Stomach (tissue), 4 donors: ENCODE results near the gene EHMT1.

ENCODE experiments used
- EP300 ChIP-seq: sonication (generic); formaldehyde crosslinking; IDR thresholded peaks from one replicate; pipeline ENCODE4 v1.6.1; 2017; ENCODE audit warnings: antibody characterized with exemption
- POLR2A ChIP-seq, 4 donors: fragments of 450-650 bp; IDR thresholded peaks; one replicate each; pipeline ENCODE4 v1.6.1; 2016; ENCODE audit warnings: antibody characterized with exemption in 4 of 4, control low read depth in 2 of 4, mild to moderate bottlenecking in 1 of 4, moderate library complexity in 1 of 4
- POLR2AphosphoS5 ChIP-seq, 3 donors: sonication (generic); formaldehyde crosslinking; IDR thresholded peaks; one replicate each; pipeline ENCODE4 v1.6.1; 2016; ENCODE audit warnings: antibody characterized with exemption in 3 of 3
- TF ChIP-seq, protein P1 (sequence below), 7 experiments: fragments of 450-650 bp in 4 of 7; fragments of 200-600 bp in 3 of 7; sonication (generic) in 3 of 7; IDR thresholded peaks; one replicate each; pipeline ENCODE4 v1.5.1; 2016 to 2019; ENCODE audit warnings: antibody characterized with exemption in 7 of 7, control low read depth in 2 of 7, mild to moderate bottlenecking in 1 of 7

DNA sequence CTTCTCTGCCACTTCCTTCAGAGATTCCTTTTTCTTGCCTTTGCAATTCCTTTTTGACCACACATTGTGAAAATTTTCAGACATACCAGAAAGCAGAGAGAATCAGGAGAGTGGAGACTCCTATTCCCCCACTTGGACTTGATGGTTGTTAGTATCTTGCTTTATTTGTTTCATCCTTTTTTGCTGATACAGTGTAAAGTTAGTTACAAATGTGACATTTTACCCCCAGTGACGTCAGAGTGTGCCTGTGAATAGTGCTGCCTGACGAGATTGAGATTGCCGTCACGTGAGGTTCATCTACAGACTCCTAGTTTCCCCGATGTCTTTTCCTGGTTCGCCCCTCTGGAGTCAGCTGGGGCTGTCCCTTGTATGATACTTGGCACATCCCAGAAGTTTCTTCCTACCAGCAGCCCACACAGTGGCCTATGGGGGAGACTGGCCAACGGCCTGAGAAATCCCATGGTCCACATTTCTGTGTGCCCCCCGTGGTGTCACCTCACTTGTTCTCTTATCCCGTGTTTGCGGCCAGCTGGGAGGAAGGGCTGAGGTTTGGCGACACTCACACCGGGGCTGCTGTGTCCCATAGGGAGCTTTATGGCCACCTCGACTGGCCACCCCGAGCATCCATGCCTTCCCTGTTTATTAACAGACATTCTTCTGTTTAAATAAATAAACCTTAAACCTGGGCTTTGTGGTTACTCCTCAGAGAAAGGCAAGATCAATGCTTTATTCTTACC lies 210.6 kb downstream of the EHMT1 start:
- TF ChIP-seq, protein P1, sequence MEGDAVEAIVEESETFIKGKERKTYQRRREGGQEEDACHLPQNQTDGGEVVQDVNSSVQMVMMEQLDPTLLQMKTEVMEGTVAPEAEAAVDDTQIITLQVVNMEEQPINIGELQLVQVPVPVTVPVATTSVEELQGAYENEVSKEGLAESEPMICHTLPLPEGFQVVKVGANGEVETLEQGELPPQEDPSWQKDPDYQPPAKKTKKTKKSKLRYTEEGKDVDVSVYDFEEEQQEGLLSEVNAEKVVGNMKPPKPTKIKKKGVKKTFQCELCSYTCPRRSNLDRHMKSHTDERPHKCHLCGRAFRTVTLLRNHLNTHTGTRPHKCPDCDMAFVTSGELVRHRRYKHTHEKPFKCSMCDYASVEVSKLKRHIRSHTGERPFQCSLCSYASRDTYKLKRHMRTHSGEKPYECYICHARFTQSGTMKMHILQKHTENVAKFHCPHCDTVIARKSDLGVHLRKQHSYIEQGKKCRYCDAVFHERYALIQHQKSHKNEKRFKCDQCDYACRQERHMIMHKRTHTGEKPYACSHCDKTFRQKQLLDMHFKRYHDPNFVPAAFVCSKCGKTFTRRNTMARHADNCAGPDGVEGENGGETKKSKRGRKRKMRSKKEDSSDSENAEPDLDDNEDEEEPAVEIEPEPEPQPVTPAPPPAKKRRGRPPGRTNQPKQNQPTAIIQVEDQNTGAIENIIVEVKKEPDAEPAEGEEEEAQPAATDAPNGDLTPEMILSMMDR (IDR thresholded peaks at IDR 0.05) = no peak
- TF ChIP-seq POLR2AphosphoS5 (IDR thresholded peaks at IDR 0.05) (no peak), EP300 (no peak), POLR2A (IDR thresholded peaks at IDR 0.05) (no peak)
